GM18861 (cell line): ENCODE measurements around the gene SCARB2.
A peak's percentile ranks its signal among the peaks of the same experiment; 100 is the strongest.
"Not testable (repeated sequence)": the region's sequence is repeated elsewhere in the genome, so short reads cannot be mapped to it uniquely, and the experiment has no call there.

ENCODE experiments used
- ATAC-seq: cut with Tn5 transposase; IDR thresholded peaks from one replicate; pipeline ENCODE4 v1.9.1; 2021; ENCODE audit not compliant: unreplicated experiment

Gene SCARB2, protein sequence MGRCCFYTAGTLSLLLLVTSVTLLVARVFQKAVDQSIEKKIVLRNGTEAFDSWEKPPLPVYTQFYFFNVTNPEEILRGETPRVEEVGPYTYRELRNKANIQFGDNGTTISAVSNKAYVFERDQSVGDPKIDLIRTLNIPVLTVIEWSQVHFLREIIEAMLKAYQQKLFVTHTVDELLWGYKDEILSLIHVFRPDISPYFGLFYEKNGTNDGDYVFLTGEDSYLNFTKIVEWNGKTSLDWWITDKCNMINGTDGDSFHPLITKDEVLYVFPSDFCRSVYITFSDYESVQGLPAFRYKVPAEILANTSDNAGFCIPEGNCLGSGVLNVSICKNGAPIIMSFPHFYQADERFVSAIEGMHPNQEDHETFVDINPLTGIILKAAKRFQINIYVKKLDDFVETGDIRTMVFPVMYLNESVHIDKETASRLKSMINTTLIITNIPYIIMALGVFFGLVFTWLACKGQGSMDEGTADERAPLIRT

GRCh38 chr4:76213415-76214176 is at the start of gene SCARB2:
Gene SCARB2, minus strand, starts transcription at chr4:76213824. Its CDS starts 281 bp downstream, at chr4:76213543.
- ATAC-seq: peak; percentile 68

GRCh38 chr4:76260571-76260970 is 46.9 kb upstream of the SCARB2 start:
- ATAC-seq: no peak

DNA sequence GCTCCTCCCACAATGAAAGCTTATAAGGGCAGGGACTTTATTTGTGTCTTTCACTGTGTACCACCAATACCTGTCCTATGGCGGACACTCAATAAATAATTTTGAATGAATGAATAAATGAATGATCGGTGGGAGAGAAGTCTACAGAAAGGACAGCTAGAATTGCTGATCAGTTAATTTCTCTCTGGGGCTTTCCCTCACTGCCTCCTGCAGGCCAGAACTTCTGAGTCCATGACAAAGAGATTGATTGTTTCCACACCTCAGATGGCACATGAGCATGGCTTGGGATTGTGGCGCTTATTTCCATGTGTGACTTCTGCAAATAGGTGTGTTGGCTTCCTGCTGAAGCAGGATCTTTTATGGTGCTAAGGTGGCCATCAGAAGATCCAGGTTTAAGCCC is 44.2 kb upstream of the SCARB2 start:
- ATAC-seq: no peak

GRCh38 chr4:76256968-76257367 is 43.3 kb upstream of the SCARB2 start:
- no peak for ATAC-seq

DNA sequence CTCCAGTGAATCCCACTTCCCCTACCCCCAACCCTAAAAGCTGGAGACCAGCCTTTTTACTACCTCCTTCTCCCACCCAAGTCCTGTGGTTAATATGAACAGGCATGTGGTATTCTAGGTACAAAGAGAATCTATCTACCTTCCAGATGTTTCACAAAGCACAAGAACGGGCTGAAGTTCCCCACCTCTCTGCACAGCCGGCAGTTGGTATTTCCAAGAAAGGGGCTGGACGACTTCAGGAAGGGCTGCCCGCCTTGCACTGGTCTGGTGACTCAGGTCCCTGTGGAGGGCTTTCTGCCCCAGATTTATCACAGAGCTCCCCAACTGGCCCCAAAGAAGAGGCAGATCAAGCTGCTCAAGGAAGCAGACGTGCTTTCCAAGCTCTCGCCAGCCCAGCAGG is 42.4 kb upstream of the SCARB2 start:
- ATAC-seq: no peak

DNA sequence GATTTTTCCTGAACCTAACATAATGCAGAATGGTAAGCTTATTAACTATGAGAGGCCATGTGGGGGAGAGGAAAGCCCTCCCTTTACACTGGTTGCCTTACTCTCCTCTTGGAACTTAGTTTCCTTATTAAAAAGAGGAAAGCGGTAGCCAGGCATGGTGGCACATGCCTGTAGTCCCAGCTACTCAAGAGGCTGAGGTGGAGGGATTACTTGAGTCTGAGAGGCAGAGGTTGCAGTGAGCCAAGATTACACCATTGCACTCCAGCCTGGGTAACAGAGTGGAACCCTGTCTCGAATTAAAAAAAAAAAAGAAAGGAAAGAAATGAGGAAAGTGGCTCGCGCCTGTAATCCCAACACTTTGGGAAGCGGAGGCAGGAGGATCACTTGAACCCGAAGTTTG is 39.9 kb upstream of the SCARB2 start:
- no peak for ATAC-seq

GRCh38 chr4:76252271-76252653 is 38.6 kb upstream of the SCARB2 start:
- ATAC-seq: no peak

- no peak for ATAC-seq
Measured at GRCh38 chr4:76251441-76252270, 38.0 kb upstream of the SCARB2 start, which contains the start of gene FAM47E. Gene FAM47E, plus strand, starts transcription at chr4:76251721. Its CDS starts 26 bp downstream, at chr4:76251747.

GRCh38 chr4:76250962-76251361 is 37.3 kb upstream of the SCARB2 start:
- ATAC-seq: no peak

GRCh38 chr4:76246852-76247251 is 33.2 kb upstream of the SCARB2 start:
- no peak for ATAC-seq

- ATAC-seq: no peak
Measured at GRCh38 chr4:76246025-76246424, 32.4 kb upstream of the SCARB2 start.

DNA sequence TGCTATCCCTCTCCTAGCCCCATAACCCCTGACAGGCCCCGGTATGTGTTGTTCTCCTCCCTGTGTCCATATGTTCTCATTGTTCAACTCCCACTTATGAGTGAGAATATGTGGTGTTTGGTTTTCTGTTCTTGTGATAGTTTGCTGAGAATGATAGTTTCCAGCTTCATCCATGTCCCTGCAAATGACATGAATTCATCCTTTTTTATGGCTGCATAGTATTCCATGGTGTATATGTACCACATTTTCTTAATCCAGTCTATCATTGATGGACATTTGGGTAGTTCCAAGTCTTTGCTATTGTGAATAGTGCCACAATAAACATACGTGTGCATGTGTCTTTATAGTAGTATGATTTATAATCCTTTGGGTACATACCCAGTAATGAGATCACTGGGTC is 30.3 kb upstream of the SCARB2 start:
- not testable (repeated sequence) for ATAC-seq

DNA sequence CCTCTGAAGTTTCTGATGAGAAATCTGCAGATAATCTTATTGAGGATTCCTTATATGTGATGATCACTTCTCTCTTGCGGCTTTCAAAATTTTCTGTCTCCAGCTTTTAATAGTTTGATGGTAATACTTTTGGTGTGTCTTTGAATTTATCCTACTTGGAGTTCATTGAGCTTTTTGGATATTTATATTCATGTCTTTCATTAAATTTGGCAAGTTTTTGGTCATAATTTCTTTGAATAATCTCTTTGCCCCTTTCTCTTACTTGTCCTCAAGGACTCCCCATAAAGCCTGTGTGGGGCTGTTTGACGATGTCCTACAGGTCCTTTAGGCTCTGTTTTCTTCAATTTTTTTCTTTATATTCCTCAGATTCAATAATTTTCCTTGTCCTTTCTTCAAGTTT is 26.6 kb upstream of the SCARB2 start:
- no peak for ATAC-seq

GRCh38 chr4:76238701-76239100 is 25.1 kb upstream of the SCARB2 start:
- ATAC-seq: no peak

DNA sequence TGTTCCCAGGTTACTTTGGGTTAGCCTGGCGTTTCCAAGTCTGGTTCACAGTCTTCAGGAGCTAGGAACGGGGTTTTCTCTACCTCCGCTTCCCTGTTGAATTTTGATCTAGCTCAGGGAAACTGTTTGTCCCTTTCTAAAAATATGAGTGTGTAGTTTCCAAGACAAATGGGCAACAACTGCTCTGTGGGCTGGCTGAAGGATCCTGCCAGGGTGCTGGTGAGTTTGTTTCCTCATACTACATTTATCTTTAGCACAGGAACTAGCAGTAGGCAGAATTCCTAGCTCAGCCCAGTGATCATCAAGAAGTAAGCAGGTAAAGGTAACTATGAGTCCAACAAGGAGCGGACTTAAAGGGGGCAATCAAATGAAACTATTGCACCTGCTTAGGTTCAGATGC is 24.6 kb upstream of the SCARB2 start:
- no peak for ATAC-seq

GRCh38 chr4:76235915-76236314 is 22.3 kb upstream of the SCARB2 start:
- no peak for ATAC-seq

GRCh38 chr4:76235407-76235806 is 21.8 kb upstream of the SCARB2 start:
- ATAC-seq: no peak

DNA sequence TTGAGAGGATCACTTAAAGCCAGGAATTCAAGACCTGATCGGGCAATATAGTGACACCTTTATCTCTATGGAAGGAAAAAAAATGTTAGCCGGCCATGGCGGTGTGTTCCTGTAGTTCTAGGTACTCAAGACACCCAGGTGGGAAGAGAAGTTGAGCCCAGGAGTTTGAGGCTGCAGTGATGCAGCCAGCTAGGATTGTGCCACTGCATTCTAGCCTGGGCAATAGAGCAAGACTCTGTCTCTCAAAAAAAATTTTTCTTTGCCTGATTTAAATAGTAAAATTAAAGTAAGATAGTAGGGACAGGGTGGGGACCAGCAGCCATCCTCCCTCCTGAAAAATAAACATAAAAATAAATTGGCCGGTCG is 21.0 kb upstream of the SCARB2 start:
- no peak for ATAC-seq

DNA sequence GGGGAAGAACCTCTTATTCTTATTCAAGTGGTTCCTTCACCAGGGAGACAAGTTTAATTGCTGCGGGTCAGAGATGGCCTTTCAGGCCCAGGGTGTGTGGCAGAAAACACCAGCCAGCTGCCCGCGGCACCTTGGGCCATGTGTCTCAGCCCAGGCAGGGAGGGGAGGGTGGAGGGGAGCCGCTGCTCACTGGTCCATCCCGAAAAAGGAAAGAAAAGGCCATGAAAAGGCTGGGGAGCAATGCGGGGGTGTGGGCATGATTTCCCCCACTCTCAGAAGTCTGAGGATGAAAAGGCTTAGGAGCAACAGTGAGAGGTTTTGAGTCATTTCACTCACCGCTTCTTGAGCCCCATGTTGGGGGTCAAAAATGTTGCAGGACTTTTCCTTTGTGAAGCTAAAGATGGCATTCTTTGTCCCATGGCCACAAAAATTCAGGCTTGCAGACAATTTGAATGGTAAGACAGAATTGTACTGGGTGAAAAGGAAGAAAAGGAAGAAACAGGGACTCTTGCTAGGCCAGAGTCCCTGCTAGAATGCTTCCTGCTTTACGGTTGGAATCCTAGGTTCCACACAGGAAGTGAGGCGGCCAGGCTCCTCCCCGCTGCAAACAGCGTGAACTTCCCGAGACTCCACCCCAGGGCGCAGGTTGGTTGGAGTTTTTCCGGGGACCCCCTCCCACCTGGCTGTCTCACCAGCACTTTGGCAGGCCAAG is 20.5 kb upstream of the SCARB2 start:
- no peak for ATAC-seq

DNA sequence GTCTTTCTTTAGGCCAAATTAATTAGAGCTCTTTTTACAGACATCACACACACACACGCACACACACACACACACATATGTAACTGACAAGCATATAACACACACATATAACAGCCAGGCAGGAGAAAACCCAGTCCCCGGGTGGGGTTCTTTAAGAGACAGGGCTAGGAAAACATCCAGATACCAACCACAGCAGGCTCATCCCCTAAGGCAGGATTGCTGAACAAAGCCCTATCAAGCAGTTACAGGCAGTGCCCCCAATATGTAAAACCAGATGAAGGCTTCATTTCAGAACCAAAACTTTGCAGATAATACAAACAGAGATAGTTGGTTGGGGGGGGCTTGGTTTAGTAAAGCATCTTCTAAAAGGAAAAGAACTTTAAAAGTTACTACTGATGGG is 19.9 kb upstream of the SCARB2 start:
- no peak for ATAC-seq

- no peak for ATAC-seq
Measured at GRCh38 chr4:76233083-76233482, 19.5 kb upstream of the SCARB2 start.
